GM21723 (cell line): ENCODE measurements around the gene BMPR1A.

ENCODE experiments used
- ATAC-seq: cut with Tn5 transposase; IDR thresholded peaks from one replicate; pipeline ENCODE4 v1.9.1; 2021; ENCODE audit warnings: mild to moderate bottlenecking, moderate library complexity; ENCODE audit not compliant: unreplicated experiment

Gene BMPR1A

DNA sequence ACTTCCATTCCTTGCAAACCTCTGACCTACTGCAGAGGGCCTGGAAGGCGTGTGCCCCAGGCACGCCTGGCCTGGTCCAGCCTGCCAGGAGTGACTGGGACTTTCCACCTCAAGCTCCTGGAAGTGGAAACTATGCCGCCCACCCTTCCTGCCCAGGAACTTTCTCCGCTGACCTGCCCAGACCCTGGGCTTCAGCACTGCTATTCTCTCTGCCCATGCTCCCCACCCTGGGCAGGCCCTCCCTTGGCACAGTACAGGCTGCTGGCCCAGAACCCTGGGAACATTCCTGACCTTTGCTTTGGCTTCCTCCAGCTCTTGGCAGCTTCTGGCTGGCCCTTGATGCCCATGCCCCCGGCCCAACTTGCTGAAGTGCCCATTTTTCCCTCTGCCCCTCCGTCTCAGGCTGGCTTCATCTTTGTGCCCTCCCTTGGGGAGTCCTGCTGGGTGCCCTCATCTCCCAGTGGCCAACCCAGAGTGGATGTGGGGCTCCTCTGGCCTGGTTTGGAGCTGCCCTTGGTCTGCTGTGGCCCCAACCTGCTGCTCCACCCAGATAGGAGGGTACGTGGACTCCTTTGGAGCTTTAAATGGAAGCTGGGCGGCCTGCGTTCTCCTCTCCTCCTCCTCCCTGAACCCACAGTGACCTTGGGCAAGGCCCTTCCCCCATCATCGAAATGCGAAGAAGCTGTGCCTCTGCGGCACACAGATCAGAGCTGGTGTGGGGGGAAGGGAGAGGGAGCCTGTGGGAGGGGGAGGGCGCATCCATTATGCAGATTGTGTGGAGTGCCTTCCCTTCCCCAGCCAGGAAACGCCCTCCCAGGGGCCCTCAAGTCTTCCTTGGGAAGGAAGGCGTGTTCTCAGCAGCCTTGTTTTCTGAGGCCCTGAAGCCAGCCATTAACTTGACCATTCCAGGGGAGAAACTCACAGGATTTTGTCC is 197.6 kb downstream of the BMPR1A start:
- ATAC-seq = no peak

DNA sequence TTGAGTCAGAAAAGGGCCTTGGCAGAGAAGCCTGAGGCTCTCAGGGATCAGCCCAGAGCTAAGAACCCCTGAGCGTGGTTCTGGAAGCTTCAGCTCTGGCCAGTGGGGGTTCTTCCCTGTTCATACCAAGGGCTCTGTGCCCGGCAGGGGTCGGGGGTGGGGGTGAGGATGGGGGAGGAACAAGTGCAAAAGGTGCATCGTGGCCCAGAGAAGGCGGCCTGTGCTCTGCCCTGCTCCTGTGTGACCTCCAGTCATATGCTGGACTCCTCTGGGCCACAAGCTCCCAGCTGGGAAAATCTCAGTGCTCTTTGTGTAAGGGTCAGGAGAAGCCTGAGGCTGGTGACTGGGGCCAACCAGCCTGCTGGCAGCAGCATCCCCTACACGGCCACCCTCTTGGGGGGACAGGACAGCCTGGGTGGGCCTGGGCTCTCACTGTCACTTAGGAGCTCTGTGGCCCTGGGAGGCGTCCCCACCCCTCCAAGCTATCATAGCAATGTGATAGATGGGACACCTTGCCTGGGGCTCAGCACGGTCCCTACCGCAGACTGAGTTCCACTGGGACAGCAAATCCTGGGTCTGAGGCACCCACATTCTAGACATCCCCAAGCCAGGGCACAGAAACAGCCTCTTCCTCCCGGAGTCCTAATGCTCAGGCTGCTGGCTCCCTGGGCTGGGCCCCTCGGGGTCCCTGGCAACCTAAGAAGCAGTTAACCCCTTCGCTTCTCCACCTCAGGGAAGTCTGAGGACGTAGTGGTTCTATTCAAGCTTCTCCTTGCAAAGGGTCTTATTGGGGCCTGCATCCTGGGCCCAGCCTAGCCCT is 198.5 kb downstream of the BMPR1A start:
- no peak for ATAC-seq

GRCh38 chr10:86955501-86956194 is 199.2 kb downstream of the BMPR1A start:
- no peak for ATAC-seq

- ATAC-seq = no peak
Observed at GRCh38 chr10:86956195-86956847, 199.9 kb downstream of the BMPR1A start.

DNA sequence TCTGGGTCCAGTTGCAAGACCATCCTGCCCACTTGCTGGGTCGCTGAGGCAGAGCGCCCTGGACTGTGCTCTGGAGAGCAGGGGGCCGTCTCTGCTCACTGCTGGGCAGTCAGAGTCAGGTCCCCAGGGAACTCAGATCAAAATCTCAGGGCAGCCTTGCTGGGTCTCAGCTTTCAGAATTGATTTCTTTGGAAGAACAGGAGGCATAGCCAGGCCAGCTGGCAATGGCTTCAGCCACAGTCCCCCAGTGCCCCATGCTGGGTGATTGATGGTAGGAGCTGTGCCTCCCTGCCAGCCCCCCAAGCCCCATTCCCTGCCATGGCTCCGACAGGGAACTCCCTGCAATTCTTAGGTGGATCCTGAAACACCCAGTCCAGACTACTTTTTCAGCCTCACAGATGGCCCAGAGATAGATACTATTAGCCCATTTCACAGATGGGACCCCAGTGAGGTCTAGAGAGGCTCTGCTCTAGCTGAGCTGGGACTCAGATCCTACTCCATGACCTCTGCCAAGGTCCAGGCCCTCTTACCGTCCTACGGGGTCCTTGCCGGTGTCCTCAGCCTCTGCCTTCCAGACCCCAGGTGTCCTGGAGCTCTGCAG is 200.5 kb downstream of the BMPR1A start:
- ATAC-seq = no peak

DNA sequence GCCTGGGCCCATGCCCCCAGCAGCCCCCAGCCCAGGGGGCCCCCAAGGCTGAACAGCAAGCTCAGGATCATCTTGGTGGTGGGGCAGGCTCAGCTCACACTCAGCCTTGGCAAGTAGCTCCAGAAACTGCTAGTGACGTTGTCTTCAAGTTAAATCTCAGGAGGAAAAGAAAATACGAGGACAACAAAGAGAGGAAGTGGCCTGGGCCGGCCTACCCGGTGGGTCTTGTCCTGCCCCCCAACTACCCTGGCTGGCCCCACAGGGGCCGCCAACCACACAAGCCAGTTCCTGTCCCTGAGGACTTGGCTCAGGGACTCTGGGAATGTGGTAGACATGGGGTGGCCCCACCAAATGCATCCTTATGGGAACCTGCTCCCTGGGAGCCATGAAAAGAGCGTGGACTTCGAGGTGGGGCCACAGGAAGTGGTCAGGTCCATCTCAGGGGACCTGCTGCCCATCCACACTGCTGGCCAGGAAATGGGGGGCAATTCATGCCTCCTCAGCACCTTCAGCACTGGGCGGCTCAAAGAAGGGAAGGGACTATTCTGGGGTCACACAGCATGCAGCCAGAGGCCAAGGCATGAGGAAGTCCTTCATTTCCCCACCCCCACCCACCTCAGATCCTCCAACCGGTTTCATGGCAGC is 201.2 kb downstream of the BMPR1A start, which contains the start of gene MMRN2:
Gene MMRN2 (minus strand): TSS at position 145 of the 645 bp plus-strand sequence. CDS start 74 bp downstream, at position 71.
- no peak for ATAC-seq

DNA sequence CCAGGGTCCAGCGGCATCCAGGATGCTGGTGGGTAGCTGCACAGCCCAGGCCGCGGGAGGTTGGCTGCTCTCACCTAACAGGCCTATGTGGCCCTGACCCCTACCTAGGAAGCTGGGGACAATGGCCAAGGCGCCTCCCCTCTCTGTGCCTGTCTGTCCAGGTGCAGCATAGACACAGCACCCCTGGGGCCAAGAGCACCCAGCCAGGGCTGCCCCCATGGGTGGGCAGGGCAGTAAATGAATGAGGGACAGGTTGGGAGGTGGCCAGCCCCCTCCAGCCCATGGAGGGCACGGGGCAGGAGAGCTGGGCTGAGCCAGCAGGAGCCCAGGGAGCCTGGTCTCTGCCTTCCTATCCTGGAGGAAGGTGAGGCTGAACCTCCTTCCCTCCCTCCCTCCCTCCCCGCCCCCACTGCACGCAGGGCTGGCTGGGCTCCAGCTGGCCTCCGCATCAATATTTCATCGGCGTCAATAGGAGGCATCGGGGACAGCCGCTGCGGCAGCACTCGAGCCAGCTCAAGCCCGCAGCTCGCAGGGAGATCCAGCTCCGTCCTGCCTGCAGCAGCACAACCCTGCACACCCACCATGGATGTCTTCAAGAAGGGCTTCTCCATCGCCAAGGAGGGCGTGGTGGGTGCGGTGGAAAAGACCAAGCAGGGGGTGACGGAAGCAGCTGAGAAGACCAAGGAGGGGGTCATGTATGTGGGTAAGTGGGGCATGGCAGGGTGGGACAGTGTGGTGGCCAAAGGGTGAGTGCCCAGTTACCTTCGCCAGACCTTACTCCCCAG is 201.9 kb downstream of the BMPR1A start, which contains the start of gene SNCG:
Gene SNCG (plus strand): TSS at position 484 of the 785 bp plus-strand sequence. CDS start 99 bp downstream, at position 583.
- ATAC-seq = no peak

DNA sequence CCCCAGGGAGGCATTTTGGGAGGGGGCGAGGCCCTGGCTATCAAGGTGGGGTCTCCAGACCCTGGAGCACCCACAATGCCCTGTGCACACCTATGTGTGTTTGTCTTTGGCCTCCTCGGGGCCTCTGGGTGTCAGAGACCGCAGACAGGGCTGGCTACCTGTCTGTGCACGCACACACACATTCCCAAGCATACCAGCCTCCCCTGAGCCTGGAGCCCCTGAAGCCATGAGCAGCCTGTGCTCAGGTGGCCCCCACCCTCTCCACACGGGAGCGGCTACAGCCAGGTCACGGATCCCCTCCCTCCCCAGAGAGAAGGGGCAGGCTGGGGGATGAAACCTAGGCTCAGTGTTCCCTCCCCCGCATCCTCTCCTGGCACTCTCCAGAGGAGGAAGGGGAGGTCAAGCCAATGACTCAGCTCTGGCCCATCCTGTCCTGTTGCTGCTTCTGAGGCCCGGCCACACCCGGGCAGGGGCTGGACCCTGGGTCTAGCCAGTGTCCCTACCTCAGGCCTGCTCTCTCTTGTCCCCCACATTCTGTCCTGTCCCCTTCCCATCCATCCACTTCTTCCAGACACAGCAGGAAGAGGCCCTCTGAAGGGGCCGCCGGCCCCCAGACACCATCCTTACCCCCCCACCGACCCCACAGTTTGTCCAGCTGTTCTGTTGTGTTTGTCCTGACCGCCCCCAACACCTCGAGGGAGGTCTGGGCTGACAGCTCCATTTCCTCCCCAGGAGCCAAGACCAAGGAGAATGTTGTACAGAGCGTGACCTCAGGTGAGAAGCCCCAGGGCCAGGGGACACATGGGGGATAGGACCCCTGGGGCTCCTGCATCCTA is 202.7 kb downstream of the BMPR1A start:
- no peak for ATAC-seq

DNA sequence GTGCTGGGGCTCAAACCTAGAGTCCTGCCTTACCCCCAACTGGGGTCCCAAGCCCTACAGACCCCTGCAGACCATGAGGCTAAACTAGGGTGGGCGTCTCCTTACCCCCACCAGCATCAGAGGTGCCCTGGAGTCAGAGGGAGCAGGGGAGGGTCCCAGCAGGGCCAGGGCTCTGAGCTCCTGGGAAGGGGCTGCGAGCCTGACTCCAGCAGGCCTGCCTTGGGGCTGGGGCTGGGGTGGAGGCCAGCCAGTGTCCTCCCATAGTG is 203.3 kb downstream of the BMPR1A start:
- ATAC-seq = no peak

GRCh38 chr10:86960003-86960862 is 203.8 kb downstream of the BMPR1A start:
- ATAC-seq = peak; percentile 73

- no peak for ATAC-seq
Observed at GRCh38 chr10:86960863-86961434, 204.5 kb downstream of the BMPR1A start.

- ATAC-seq = no peak
Observed at GRCh38 chr10:86961481-86962091, 205.2 kb downstream of the BMPR1A start.

GRCh38 chr10:86962136-86962980 is 205.9 kb downstream of the BMPR1A start:
- no peak for ATAC-seq

- no peak for ATAC-seq
Observed at GRCh38 chr10:86962981-86963310, 206.5 kb downstream of the BMPR1A start.

- no peak for ATAC-seq
Observed at GRCh38 chr10:86963341-86963919, 207.0 kb downstream of the BMPR1A start.
